Activated T-helper 2 cell treated with anti-CD3 and anti-CD28 coated beads, Interferon-gamma antibody, Interleukin-2, Interleukin-4, amounts not matched to agents 10 μg/mL and 5 μg/mL and 100 μg/mL, durations not matched to agents 14 hours and 24 hours and 36 hours (primary cell): ENCODE results near the gene KRTAP5-9. TPM values are rescaled to one million over a fixed set of nuclear protein-coding genes. Genes with fewer than 3 reads are reported as not detected.
"Not testable (repeated sequence)": the region's sequence is repeated elsewhere in the genome, so short reads cannot be mapped to it uniquely, and the experiment has no call there.

Experiments
- DNase-seq: peaks from one replicate; pipeline ENCODE4 v3.0.0; 2021; ENCODE audit warnings: low spot score
- H3K27ac Mint-ChIP-seq: one replicate; pipeline ENCODE4 v1.8.0; 2021; ENCODE audit warnings: mixed read lengths
- H3K27me3 Mint-ChIP-seq: one replicate; pipeline ENCODE4 v1.8.0; 2021; ENCODE audit warnings: low read depth, mixed read lengths
- H3K36me3 Mint-ChIP-seq: one replicate; pipeline ENCODE4 v1.8.0; 2021; ENCODE audit warnings: low read depth, mixed read lengths
- H3K4me1 Mint-ChIP-seq: one replicate; pipeline ENCODE4 v1.8.0; 2021; ENCODE audit warnings: low read depth, mixed read lengths
- H3K4me3 Mint-ChIP-seq: one replicate; pipeline ENCODE4 v1.8.0; 2021; ENCODE audit warnings: low read depth, mild to moderate bottlenecking, moderate library complexity, mixed read lengths
- H3K9me3 Mint-ChIP-seq: one replicate; pipeline ENCODE4 v1.8.0; 2021; ENCODE audit warnings: mixed read lengths
- intact Hi-C: fragments of 100-400 bp; cut with micrococcal nuclease; formaldehyde crosslinking; loops from one replicate; pipeline ENCODE4 v1.15.1; 2023
- total RNA-seq: library from RNA; stranded (reverse); gene quantifications from 2 replicates; pipeline ENCODE4 v1.2.3, GENCODE V29; 2022

KRTAP5-9 gene
- total RNA-seq, 1 donor from 2014 or later: not detected

DNA sequence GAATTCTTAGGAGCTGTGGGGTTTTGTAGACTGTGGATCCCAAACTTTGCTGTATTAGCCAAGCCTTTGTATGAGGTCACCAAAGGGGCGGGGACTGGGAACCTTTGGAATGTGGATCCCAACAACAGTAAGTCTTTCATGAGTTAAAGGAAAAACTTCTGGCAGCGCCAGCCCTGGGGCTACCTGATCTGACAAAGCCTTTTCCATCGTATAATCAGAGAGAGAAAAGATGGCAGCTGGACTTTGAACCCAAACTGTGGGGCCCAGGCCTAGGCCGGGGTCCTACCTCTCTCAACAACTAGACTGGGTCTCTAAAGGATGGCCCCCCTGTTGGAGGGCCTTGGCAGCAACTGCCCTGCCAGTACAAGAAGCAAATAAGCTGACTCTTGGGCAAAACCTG, 40.1 kb downstream of the KRTAP5-9 start:
- H3K36me3 Mint-ChIP-seq, DNase-seq, H3K27ac Mint-ChIP-seq, H3K9me3 Mint-ChIP-seq, H3K27me3 Mint-ChIP-seq, intact Hi-C loops, H3K4me3 Mint-ChIP-seq, H3K4me1 Mint-ChIP-seq: not testable (repeated sequence)

DNA sequence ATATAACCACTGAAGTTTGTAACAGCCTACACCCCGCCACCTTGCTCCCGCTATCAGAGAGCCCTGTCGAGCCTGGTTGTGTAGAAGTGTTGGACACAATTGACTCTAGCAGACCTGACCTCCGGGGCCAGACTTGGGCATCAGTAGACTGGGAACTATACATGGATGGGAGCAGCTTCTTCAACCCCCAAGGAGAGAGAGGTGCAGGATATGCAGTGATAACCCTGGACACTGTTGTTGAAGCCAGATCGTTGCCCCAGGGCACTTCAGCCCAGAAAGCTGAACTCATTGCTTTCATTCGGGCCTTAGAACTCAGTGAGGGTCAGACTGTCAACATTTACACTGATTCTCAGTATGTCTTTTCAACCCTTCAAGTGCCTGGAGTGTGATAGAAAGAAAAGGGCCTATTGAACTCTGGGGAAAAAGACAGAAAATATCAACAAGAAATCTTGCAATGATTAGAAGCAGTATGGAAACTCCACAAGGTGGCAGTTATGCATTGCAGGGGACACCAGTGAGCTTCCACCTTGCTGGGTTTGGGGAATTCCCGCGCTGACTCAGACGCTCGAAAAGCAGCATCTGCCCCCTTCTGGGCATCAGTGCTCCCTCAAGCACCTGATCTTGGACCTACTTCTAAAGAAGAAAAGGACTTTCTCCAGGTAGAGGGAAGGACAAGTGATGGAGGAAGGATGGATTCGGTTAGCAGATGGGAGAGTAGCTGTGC, 40.8 kb downstream of the KRTAP5-9 start:
- not testable (repeated sequence) for H3K27me3 Mint-ChIP-seq, H3K4me1 Mint-ChIP-seq

GRCh38 chr11:71589546-71589920, 41.3 kb downstream of the KRTAP5-9 start:
- intact Hi-C loops, H3K27me3 Mint-ChIP-seq, H3K36me3 Mint-ChIP-seq, H3K4me3 Mint-ChIP-seq, H3K4me1 Mint-ChIP-seq, DNase-seq, H3K27ac Mint-ChIP-seq, H3K9me3 Mint-ChIP-seq: not testable (repeated sequence)

More for the DNA sequence above, 40.8 kb downstream of the KRTAP5-9 start:
- intact Hi-C loops, H3K27ac Mint-ChIP-seq, H3K9me3 Mint-ChIP-seq, H3K4me3 Mint-ChIP-seq, H3K36me3 Mint-ChIP-seq: not testable (repeated sequence)
- DNase-seq: peak; percentile 27

Other genes with a start within 250 kb of the KRTAP5-9 start
- 129 and 136 TPM in 2 replicates for gene DHCR7, start 100.0 kb upstream of the KRTAP5-9 start, total RNA-seq
- 114 and 117 TPM in 2 replicates for gene NADSYN1, start 95.2 kb upstream of the KRTAP5-9 start, total RNA-seq
- 0.21 TPM in 1 of 2 replicates, not detected in the other for gene KRTAP5-7, start 21.2 kb upstream of the KRTAP5-9 start, total RNA-seq
- gene KRTAP5-8, start 10.4 kb upstream of the KRTAP5-9 start, total RNA-seq: not detected in 2 replicates
- not detected in 2 replicates for gene KRTAP5-10, start 17.1 kb downstream of the KRTAP5-9 start, total RNA-seq
- not detected in 2 replicates for gene KRTAP5-11, start 34.5 kb downstream of the KRTAP5-9 start, total RNA-seq